HG02759 (cell line): ENCODE measurements around the gene UBE2Q1.

ENCODE experiments used
- ATAC-seq: cut with Tn5 transposase; IDR thresholded peaks from one replicate; pipeline ENCODE4 v1.9.1; 2021; ENCODE audit warnings: mild to moderate bottlenecking, moderate library complexity; ENCODE audit not compliant: unreplicated experiment

The UBE2Q1 gene

GRCh38 chr1:154577346-154578057 lies 19.0 kb upstream of the UBE2Q1 start:
- no peak for ATAC-seq

- no peak for ATAC-seq
These were observed 17.6 kb upstream of the UBE2Q1 start for GRCh38 chr1:154575951-154576566.

GRCh38 chr1:154575147-154575927 lies 16.9 kb upstream of the UBE2Q1 start:
- ATAC-seq = no peak

GRCh38 chr1:154574716-154575115 lies 16.3 kb upstream of the UBE2Q1 start:
- no peak for ATAC-seq

- no peak for ATAC-seq
These were observed 14.7 kb upstream of the UBE2Q1 start for GRCh38 chr1:154573168-154573510.

GRCh38 chr1:154572468-154573167 lies 14.2 kb upstream of the UBE2Q1 start:
- ATAC-seq = no peak

- ATAC-seq = no peak
These were observed 13.5 kb upstream of the UBE2Q1 start for GRCh38 chr1:154571964-154572288.

GRCh38 chr1:154571244-154571963 lies 12.9 kb upstream of the UBE2Q1 start:
- ATAC-seq = no peak

GRCh38 chr1:154568157-154568815 lies 9.8 kb upstream of the UBE2Q1 start:
- no peak for ATAC-seq

GRCh38 chr1:154567386-154568156 lies 9.1 kb upstream of the UBE2Q1 start, which contains the start of gene CHRNB2:
Gene CHRNB2, plus strand, starts transcription at chr1:154567778. Its CDS starts 267 bp downstream, at chr1:154568045.
- peak; percentile 61 for ATAC-seq

GRCh38 chr1:154565876-154566275 lies 7.4 kb upstream of the UBE2Q1 start:
- ATAC-seq = no peak

GRCh38 chr1:154559466-154560044 lies 1.1 kb upstream of the UBE2Q1 start:
- ATAC-seq = no peak

- peak; percentile 92 for ATAC-seq
These were observed 431 bp upstream of the UBE2Q1 start for GRCh38 chr1:154558720-154559465.

- no peak for ATAC-seq
These were observed 1.1 kb downstream of the UBE2Q1 start for GRCh38 chr1:154557248-154557938.

- ATAC-seq = no peak
These were observed 2.0 kb downstream of the UBE2Q1 start for GRCh38 chr1:154556422-154556821.

- no peak for ATAC-seq
These were observed 5.1 kb downstream of the UBE2Q1 start for GRCh38 chr1:154553056-154554030.

GRCh38 chr1:154552036-154552435 lies 6.4 kb downstream of the UBE2Q1 start:
- no peak for ATAC-seq
